ENCODE measurements around the gene DNAJC27.

DNAJC27 gene

DNA sequence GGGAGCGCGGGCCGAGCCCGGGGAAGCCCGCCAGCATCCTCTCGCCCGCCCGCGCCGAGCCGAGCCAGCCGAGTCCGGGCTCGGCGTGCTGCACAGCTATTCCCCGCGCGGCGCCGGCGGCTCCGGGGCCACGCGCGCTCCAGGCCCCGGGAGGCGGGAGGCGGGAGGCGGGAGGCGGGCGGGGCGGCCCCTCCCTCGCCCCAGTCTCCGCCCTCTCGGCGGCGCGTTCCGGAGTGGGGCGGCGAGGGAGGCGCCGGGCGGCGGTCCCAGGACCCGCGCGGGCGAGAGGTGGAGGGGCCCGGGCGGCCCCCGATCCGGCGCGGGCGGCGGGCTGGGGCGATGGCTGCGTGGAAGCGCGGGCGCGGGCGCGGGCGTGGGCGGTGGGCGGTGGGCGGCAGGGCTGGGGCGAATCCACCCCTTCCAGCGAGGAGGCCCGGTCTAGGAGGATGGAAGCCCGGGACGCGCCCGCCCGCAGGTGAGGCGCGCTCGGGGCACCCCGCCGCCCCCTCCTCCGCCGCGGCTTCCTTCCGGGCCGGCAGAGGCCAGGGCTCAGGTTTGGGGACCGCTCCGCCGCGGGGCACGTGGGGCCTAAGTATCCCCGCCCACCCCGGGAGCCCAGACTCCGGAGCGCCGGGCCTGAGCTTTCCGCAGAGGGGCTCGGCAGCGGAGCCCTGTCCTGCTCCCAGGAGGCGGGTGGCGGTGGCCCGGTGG is 51.5 kb downstream of the DNAJC27 start, which contains the start of gene ADCY3:
TSS of gene ADCY3 (minus strand) at position 140 of the 711 bp plus-strand sequence. CDS start 1,250 bp downstream, outside the sequence.
- H3K4me3 ChIP-seq (ENCODE audit: low read length, poor library complexity, severe bottlenecking) = peak within 1 kb of the TSS; percentile 92

GRCh38 chr2:24919506-24920097 is 52.2 kb downstream of the DNAJC27 start:
- no peaks in the 10 kb centered on the region for H3K9me2 ChIP-seq (replicated peaks; ENCODE audit: low read depth, low read length)
- H3K4me3 ChIP-seq (ENCODE audit: low read length, poor library complexity, severe bottlenecking) = peak overlapping the region; percentile 92
- peaks cover 43% of the 10 kb centered on the region for H4K20me1 ChIP-seq (ENCODE audit: insufficient read depth, low read length, poor library complexity, severe bottlenecking)
- peak overlapping the region; percentile 74 for H3K9ac ChIP-seq (ENCODE audit: low read depth, low read length, poor library complexity, severe bottlenecking)
- TF ChIP-seq EZH2phosphoT487 (IDR thresholded peaks at IDR 0.05; ENCODE audit: borderline replicate concordance) (no peak), CTCF (conservative IDR thresholded peaks at IDR 0.05; ENCODE audit: low read length) (no peak)
- H3K79me2 ChIP-seq (ENCODE audit: insufficient read depth, low read length) = peaks cover 49% of the 10 kb centered on the region
- H3K27me3 ChIP-seq (ENCODE audit: insufficient read depth, low read length, poor library complexity, severe bottlenecking) = no peaks in the 10 kb centered on the region
- no peaks in the 10 kb centered on the region for H3K9me3 ChIP-seq (ENCODE audit: insufficient read depth, low read depth, low read length)
- no peaks in the 10 kb centered on the region for H3K36me3 ChIP-seq (ENCODE audit: insufficient read depth, low read length)
- H2AFZ ChIP-seq (ENCODE audit: low read length) = peak overlapping the region; percentile 79
- peaks cover 39% of the 10 kb centered on the region for H3K4me1 ChIP-seq (ENCODE audit: insufficient read depth, low read length, poor library complexity, severe bottlenecking)
- H3F3A ChIP-seq (ENCODE audit: low read depth) = no peaks in the 10 kb centered on the region
- H3K4me2 ChIP-seq (ENCODE audit: low read depth, low read length, poor library complexity, severe bottlenecking) = peak overlapping the region; percentile 79

More for the DNA sequence above, 51.5 kb downstream of the DNAJC27 start, which contains the start of gene ADCY3:
- no peaks in the 10 kb centered on the region for H3K36me3 ChIP-seq (ENCODE audit: insufficient read depth, low read length)
- H3K4me1 ChIP-seq (ENCODE audit: insufficient read depth, low read length, poor library complexity, severe bottlenecking) = peaks cover 36% of the 10 kb centered on the region
- H3K27me3 ChIP-seq (ENCODE audit: insufficient read depth, low read length, poor library complexity, severe bottlenecking) = no peaks in the 10 kb centered on the region
- H3K79me2 ChIP-seq (ENCODE audit: insufficient read depth, low read length) = peaks cover 43% of the 10 kb centered on the region
- H3K4me2 ChIP-seq (ENCODE audit: low read depth, low read length, poor library complexity, severe bottlenecking) = peak within 1 kb of the TSS; percentile 79
- H3F3A ChIP-seq (ENCODE audit: low read depth) = no peaks in the 10 kb centered on the region
- H2AFZ ChIP-seq (ENCODE audit: low read length) = peak within 1 kb of the TSS; percentile 79
- peak within 1 kb of the TSS; percentile 74 for H3K9ac ChIP-seq (ENCODE audit: low read depth, low read length, poor library complexity, severe bottlenecking)
- H3K9me2 ChIP-seq (replicated peaks; ENCODE audit: low read depth, low read length) = no peaks in the 10 kb centered on the region
- no peaks in the 10 kb centered on the region for H3K9me3 ChIP-seq (ENCODE audit: insufficient read depth, low read depth, low read length)
- TF ChIP-seq EZH2phosphoT487 (IDR thresholded peaks at IDR 0.05; ENCODE audit: borderline replicate concordance) (no peak), CTCF (conservative IDR thresholded peaks at IDR 0.05; ENCODE audit: low read length) (no peak)
- peaks cover 36% of the 10 kb centered on the region for H4K20me1 ChIP-seq (ENCODE audit: insufficient read depth, low read length, poor library complexity, severe bottlenecking)

GRCh38 chr2:24919037-24919505 is 52.7 kb downstream of the DNAJC27 start:
- H4K20me1 ChIP-seq (ENCODE audit: insufficient read depth, low read length, poor library complexity, severe bottlenecking) = peaks cover 47% of the 10 kb centered on the region
- H3K79me2 ChIP-seq (ENCODE audit: insufficient read depth, low read length) = peaks cover 55% of the 10 kb centered on the region
- H3K4me2 ChIP-seq (ENCODE audit: low read depth, low read length, poor library complexity, severe bottlenecking) = peak overlapping the region; percentile 79
- peak overlapping the region; percentile 92 for H3K4me3 ChIP-seq (ENCODE audit: low read length, poor library complexity, severe bottlenecking)
- H3F3A ChIP-seq (ENCODE audit: low read depth) = no peaks in the 10 kb centered on the region
- peak overlapping the region; percentile 79 for H2AFZ ChIP-seq (ENCODE audit: low read length)
- H3K9ac ChIP-seq (ENCODE audit: low read depth, low read length, poor library complexity, severe bottlenecking) = peak overlapping the region; percentile 74
- peaks cover 39% of the 10 kb centered on the region for H3K4me1 ChIP-seq (ENCODE audit: insufficient read depth, low read length, poor library complexity, severe bottlenecking)
- no peaks in the 10 kb centered on the region for H3K9me2 ChIP-seq (replicated peaks; ENCODE audit: low read depth, low read length)
- H3K36me3 ChIP-seq (ENCODE audit: insufficient read depth, low read length) = no peaks in the 10 kb centered on the region
- H3K9me3 ChIP-seq (ENCODE audit: insufficient read depth, low read depth, low read length) = no peaks in the 10 kb centered on the region
- no peak for TF ChIP-seq EZH2phosphoT487 (IDR thresholded peaks at IDR 0.05; ENCODE audit: borderline replicate concordance)
- no peak for TF ChIP-seq CTCF (conservative IDR thresholded peaks at IDR 0.05; ENCODE audit: low read length)
- no peaks in the 10 kb centered on the region for H3K27me3 ChIP-seq (ENCODE audit: insufficient read depth, low read length, poor library complexity, severe bottlenecking)
